ENCODE results near the gene TMEM19.

Gene TMEM19

DNA sequence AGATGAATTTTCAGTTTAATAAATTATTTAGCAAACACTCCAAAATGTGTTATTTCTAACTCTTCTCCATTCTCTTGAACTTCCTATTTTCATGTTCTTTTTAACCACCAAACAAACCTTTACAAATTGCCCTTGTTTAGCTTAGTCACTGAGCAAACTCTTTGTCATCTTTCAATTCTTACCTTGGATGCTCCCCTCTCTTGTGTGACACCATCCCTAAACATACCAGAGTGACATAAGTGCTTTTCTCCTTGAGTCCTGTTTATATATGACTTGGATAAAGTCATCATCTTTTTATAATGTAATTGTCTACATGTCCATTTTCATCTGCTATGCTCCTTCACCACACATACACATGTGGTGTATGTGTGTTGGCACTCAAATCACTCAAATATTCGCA, 3.4 kb upstream of the TMEM19 start:
- TF ChIP-seq, protein P1, sequence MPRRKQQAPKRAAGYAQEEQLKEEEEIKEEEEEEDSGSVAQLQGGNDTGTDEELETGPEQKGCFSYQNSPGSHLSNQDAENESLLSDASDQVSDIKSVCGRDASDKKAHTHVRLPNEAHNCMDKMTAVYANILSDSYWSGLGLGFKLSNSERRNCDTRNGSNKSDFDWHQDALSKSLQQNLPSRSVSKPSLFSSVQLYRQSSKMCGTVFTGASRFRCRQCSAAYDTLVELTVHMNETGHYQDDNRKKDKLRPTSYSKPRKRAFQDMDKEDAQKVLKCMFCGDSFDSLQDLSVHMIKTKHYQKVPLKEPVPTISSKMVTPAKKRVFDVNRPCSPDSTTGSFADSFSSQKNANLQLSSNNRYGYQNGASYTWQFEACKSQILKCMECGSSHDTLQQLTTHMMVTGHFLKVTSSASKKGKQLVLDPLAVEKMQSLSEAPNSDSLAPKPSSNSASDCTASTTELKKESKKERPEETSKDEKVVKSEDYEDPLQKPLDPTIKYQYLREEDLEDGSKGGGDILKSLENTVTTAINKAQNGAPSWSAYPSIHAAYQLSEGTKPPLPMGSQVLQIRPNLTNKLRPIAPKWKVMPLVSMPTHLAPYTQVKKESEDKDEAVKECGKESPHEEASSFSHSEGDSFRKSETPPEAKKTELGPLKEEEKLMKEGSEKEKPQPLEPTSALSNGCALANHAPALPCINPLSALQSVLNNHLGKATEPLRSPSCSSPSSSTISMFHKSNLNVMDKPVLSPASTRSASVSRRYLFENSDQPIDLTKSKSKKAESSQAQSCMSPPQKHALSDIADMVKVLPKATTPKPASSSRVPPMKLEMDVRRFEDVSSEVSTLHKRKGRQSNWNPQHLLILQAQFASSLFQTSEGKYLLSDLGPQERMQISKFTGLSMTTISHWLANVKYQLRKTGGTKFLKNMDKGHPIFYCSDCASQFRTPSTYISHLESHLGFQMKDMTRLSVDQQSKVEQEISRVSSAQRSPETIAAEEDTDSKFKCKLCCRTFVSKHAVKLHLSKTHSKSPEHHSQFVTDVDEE (CRISPR knock-in tag; IDR thresholded peaks at IDR 0.05): no peak
- TF ChIP-seq ZFP3 (CRISPR knock-in tag; IDR thresholded peaks at IDR 0.05): no peak
- no peak for TF ChIP-seq GLIS3 (CRISPR knock-in tag; IDR thresholded peaks at IDR 0.05)
- TF ChIP-seq, protein P2, sequence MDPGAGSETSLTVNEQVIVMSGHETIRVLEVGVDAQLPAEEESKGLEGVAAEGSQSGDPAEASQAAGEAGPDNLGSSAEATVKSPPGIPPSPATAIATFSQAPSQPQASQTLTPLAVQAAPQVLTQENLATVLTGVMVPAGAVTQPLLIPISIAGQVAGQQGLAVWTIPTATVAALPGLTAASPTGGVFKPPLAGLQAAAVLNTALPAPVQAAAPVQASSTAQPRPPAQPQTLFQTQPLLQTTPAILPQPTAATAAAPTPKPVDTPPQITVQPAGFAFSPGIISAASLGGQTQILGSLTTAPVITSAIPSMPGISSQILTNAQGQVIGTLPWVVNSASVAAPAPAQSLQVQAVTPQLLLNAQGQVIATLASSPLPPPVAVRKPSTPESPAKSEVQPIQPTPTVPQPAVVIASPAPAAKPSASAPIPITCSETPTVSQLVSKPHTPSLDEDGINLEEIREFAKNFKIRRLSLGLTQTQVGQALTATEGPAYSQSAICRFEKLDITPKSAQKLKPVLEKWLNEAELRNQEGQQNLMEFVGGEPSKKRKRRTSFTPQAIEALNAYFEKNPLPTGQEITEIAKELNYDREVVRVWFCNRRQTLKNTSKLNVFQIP (CRISPR knock-in tag; IDR thresholded peaks at IDR 0.05; ENCODE audit: borderline replicate concordance, low read depth): no peak
- no peak for TF ChIP-seq ZC3H10 (CRISPR knock-in tag; IDR thresholded peaks at IDR 0.05)
- TF ChIP-seq RARB (CRISPR knock-in tag; IDR thresholded peaks at IDR 0.05): no peak
- no peak for TF ChIP-seq ESRRG (CRISPR knock-in tag; IDR thresholded peaks at IDR 0.05)
- TF ChIP-seq TOX (CRISPR knock-in tag; IDR thresholded peaks at IDR 0.05; ENCODE audit: borderline replicate concordance): no peak
- no peak for TF ChIP-seq ZNF8 (CRISPR knock-in tag; IDR thresholded peaks at IDR 0.05)
- no peak for ATAC-seq

DNA sequence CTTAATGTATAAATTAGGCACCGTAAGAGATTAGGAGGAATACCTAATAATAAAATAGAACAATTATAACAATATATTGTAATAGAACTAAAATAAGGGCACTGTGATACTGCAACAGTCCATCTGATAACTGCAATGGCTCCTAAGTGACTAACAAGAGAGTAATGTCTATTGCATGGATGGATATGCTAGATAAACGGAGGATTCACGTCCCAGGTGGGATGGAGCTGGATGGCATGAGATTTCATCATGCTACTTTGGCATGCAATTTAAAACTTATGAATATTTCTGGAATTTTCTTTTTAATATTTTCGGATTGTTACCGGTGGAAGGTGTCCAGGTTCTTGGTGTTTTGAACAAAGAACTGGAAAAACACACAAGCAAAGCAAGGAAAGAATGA, 2.2 kb upstream of the TMEM19 start:
- no peak for ATAC-seq
- TF ChIP-seq ZC3H10 (CRISPR knock-in tag; IDR thresholded peaks at IDR 0.05) (no peak), OSR1 (CRISPR knock-in tag; IDR thresholded peaks at IDR 0.05) (no peak), ZNF70 (CRISPR knock-in tag; IDR thresholded peaks at IDR 0.05) (no peak), PPARA (CRISPR knock-in tag; IDR thresholded peaks at IDR 0.05; ENCODE audit: borderline replicate concordance) (no peak)
- TF ChIP-seq, protein P2 (CRISPR knock-in tag; IDR thresholded peaks at IDR 0.05; ENCODE audit: borderline replicate concordance, low read depth): no peak
- TF ChIP-seq, protein P3, sequence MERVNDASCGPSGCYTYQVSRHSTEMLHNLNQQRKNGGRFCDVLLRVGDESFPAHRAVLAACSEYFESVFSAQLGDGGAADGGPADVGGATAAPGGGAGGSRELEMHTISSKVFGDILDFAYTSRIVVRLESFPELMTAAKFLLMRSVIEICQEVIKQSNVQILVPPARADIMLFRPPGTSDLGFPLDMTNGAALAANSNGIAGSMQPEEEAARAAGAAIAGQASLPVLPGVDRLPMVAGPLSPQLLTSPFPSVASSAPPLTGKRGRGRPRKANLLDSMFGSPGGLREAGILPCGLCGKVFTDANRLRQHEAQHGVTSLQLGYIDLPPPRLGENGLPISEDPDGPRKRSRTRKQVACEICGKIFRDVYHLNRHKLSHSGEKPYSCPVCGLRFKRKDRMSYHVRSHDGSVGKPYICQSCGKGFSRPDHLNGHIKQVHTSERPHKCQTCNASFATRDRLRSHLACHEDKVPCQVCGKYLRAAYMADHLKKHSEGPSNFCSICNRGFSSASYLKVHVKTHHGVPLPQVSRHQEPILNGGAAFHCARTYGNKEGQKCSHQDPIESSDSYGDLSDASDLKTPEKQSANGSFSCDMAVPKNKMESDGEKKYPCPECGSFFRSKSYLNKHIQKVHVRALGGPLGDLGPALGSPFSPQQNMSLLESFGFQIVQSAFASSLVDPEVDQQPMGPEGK (CRISPR knock-in tag; IDR thresholded peaks at IDR 0.05; ENCODE audit: borderline replicate concordance): no peak
- TF ChIP-seq, protein P1 (CRISPR knock-in tag; IDR thresholded peaks at IDR 0.05): no peak

DNA sequence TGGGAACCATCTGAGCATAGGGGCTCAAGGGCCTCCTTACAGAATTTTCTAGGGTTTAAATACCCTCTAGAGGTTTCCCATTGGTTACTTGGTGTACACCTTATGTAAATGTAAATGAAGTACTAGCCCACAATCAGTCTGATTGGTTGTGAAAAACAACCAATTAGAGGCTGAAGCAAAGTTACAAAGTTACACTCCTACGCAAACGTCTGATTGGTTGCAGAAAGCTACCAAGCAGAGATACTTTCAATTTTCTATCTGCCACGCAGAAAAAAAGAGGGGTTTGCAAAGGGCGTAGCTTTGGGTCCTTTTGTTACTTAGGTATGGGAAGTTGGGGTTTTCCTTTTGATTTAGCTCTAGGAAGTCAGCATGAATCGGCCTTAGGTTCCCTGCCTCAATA, 1.8 kb upstream of the TMEM19 start:
- ATAC-seq: no peak
- TF ChIP-seq PPARA (CRISPR knock-in tag; IDR thresholded peaks at IDR 0.05; ENCODE audit: borderline replicate concordance) (no peak), GLIS3 (CRISPR knock-in tag; IDR thresholded peaks at IDR 0.05) (no peak), ZFP3 (CRISPR knock-in tag; IDR thresholded peaks at IDR 0.05) (no peak), ZNF565 (CRISPR knock-in tag; conservative IDR thresholded peaks at IDR 0.05; ENCODE audit: low read depth) (no peak), TOX (CRISPR knock-in tag; IDR thresholded peaks at IDR 0.05; ENCODE audit: borderline replicate concordance) (no peak), SNAI2 (CRISPR knock-in tag; IDR thresholded peaks at IDR 0.05) (no peak), ARNTL (CRISPR knock-in tag; IDR thresholded peaks at IDR 0.05; ENCODE audit: borderline replicate concordance, low read depth) (no peak), RARB (CRISPR knock-in tag; IDR thresholded peaks at IDR 0.05) (no peak), BACH2 (CRISPR knock-in tag; IDR thresholded peaks at IDR 0.05; ENCODE audit: borderline replicate concordance) (no peak), OSR1 (CRISPR knock-in tag; IDR thresholded peaks at IDR 0.05) (no peak), ISL1 (CRISPR knock-in tag; IDR thresholded peaks at IDR 0.05) (no peak)
- TF ChIP-seq, protein P1 (CRISPR knock-in tag; IDR thresholded peaks at IDR 0.05): no peak
- TF ChIP-seq, protein P3 (CRISPR knock-in tag; IDR thresholded peaks at IDR 0.05; ENCODE audit: borderline replicate concordance): no peak
- TF ChIP-seq, protein P4, sequence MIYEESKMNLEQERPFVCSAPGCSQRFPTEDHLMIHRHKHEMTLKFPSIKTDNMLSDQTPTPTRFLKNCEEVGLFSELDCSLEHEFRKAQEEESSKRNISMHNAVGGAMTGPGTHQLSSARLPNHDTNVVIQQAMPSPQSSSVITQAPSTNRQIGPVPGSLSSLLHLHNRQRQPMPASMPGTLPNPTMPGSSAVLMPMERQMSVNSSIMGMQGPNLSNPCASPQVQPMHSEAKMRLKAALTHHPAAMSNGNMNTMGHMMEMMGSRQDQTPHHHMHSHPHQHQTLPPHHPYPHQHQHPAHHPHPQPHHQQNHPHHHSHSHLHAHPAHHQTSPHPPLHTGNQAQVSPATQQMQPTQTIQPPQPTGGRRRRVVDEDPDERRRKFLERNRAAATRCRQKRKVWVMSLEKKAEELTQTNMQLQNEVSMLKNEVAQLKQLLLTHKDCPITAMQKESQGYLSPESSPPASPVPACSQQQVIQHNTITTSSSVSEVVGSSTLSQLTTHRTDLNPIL (CRISPR knock-in tag; IDR thresholded peaks at IDR 0.05; ENCODE audit: low read depth): no peak
